HEK293 (cell line): ENCODE results near the gene LRRC7.

Source experiments
- CTCF ChIA-PET: fragments of 350-600 bp; formaldehyde crosslinking; extraction: SDS; loops from one replicate; lab custom pipeline; 2021; ENCODE audit warnings: antibody characterized with exemption; lab: Yijun Ruan, JAX
- POLR2A ChIA-PET: fragments of 300-600 bp; formaldehyde crosslinking; extraction: SDS; loops from one replicate; lab custom pipeline; 2020; ENCODE audit warnings: antibody characterized with exemption, inconsistent platforms; lab: Yijun Ruan, JAX
- H3K27ac ChIP-seq: fragments of 200-500 bp; sonication (Bioruptor generic); 2 replicates; pipeline ENCODE4 v1.5.1; 2014; ENCODE audit warnings: low read depth, low read length, control low read depth, inconsistent platforms; ENCODE audit errors: extremely low read depth
- H3K36me3 ChIP-seq, 2 experiments: fragments of 200-500 bp in 1 of 2; sonication (Bioruptor generic) in 1 of 2; 1 replicate in 1 of 2; 2 replicates in 1 of 2; pipeline ENCODE4 v1.5.1; 2014 to 2017; ENCODE audit warnings: inconsistent platforms in 2 of 2, low read length in 2 of 2; ENCODE audit not compliant: control insufficient read depth in 2 of 2, insufficient read depth in 1 of 2
- H3K4me1 ChIP-seq: fragments of 200-500 bp; sonication (Bioruptor generic); 2 replicates; pipeline ENCODE4 v1.5.1; 2014; ENCODE audit warnings: mild to moderate bottlenecking, low read length, inconsistent platforms; ENCODE audit not compliant: control insufficient read depth, insufficient read depth
- H3K4me3 ChIP-seq: 2 replicates; pipeline ENCODE4 v1.5.1; 2011; ENCODE audit warnings: low read depth, mild to moderate bottlenecking, control low read depth, low read length, moderate library complexity
- H3K9me3 ChIP-seq: fragments of 200-500 bp; sonication (Bioruptor generic); 2 replicates; pipeline ENCODE4 v1.5.1; 2014; ENCODE audit warnings: low read depth, low read length, inconsistent platforms; ENCODE audit not compliant: control insufficient read depth, insufficient read depth
- ATF2 ChIP-seq: fragments of 450-650 bp; formaldehyde crosslinking; IDR thresholded peaks from 2 replicates; pipeline ENCODE4 v1.5.1; 2016; ENCODE audit warnings: missing biosample characterization, missing genetic modification characterization, low read depth
- BCL11B ChIP-seq: fragments of 450-650 bp; formaldehyde crosslinking; IDR thresholded peaks from 2 replicates; pipeline ENCODE4 v1.5.1; 2016; ENCODE audit warnings: low read depth, missing biosample characterization, missing genetic modification characterization
- CTCF ChIP-seq: fragments of 450-650 bp; formaldehyde crosslinking; IDR thresholded peaks from 2 replicates; pipeline ENCODE4 v1.5.1; 2016; ENCODE audit warnings: missing biosample characterization, missing genetic modification characterization
- FEZF1 ChIP-seq: fragments of 450-650 bp; formaldehyde crosslinking; IDR thresholded peaks from 2 replicates; pipeline ENCODE4 v1.5.1; 2016; ENCODE audit warnings: missing biosample characterization, missing genetic modification characterization
- GLIS2 ChIP-seq: fragments of 450-650 bp; formaldehyde crosslinking; IDR thresholded peaks from 2 replicates; pipeline ENCODE4 v1.5.1; 2016; ENCODE audit warnings: missing biosample characterization, missing genetic modification characterization
- HOXD13 ChIP-seq: sonication (generic); formaldehyde crosslinking; IDR thresholded peaks from 2 replicates; pipeline ENCODE4 v1.8.0; 2022; ENCODE audit warnings: missing genetic modification reagents, borderline replicate concordance
- MZF1 ChIP-seq: fragments of 450-650 bp; formaldehyde crosslinking; IDR thresholded peaks from 2 replicates; pipeline ENCODE4 v1.5.1; 2017; ENCODE audit warnings: missing biosample characterization, missing genetic modification characterization, borderline replicate concordance
- PRDM10 ChIP-seq: fragments of 450-650 bp; formaldehyde crosslinking; IDR thresholded peaks from 2 replicates; pipeline ENCODE4 v1.5.1; 2016; ENCODE audit warnings: missing biosample characterization, missing genetic modification characterization
- PRDM2 ChIP-seq: fragments of 450-650 bp; formaldehyde crosslinking; IDR thresholded peaks from 2 replicates; pipeline ENCODE4 v1.5.1; 2016; ENCODE audit warnings: missing biosample characterization, missing genetic modification characterization, borderline replicate concordance
- ZFP3 ChIP-seq: fragments of 450-650 bp; formaldehyde crosslinking; IDR thresholded peaks from 2 replicates; pipeline ENCODE4 v1.5.1; 2016; ENCODE audit warnings: low read depth, missing biosample characterization, missing genetic modification characterization
- ZNF132 ChIP-seq: fragments of 450-650 bp; formaldehyde crosslinking; IDR thresholded peaks from 2 replicates; pipeline ENCODE4 v1.5.1; 2017; ENCODE audit warnings: missing biosample characterization, missing genetic modification characterization, borderline replicate concordance
- ZNF138 ChIP-seq: fragments of 450-650 bp; formaldehyde crosslinking; IDR thresholded peaks from 2 replicates; pipeline ENCODE4 v1.5.1; 2016; ENCODE audit warnings: missing biosample characterization, missing genetic modification characterization, borderline replicate concordance
- ZNF140 ChIP-seq: fragments of 450-650 bp; formaldehyde crosslinking; IDR thresholded peaks from 2 replicates; pipeline ENCODE4 v1.5.1; 2016; ENCODE audit warnings: missing biosample characterization, missing genetic modification characterization
- ZNF175 ChIP-seq: fragments of 450-650 bp; formaldehyde crosslinking; IDR thresholded peaks from 2 replicates; pipeline ENCODE4 v1.5.1; 2016; ENCODE audit warnings: missing biosample characterization, missing genetic modification characterization
- ZNF184 ChIP-seq: fragments of 450-650 bp; IDR thresholded peaks from 2 replicates; pipeline ENCODE4 v1.5.1; 2018; ENCODE audit warnings: missing biosample characterization, mild to moderate bottlenecking, missing genetic modification characterization
- ZNF214 ChIP-seq: fragments of 450-650 bp; formaldehyde crosslinking; IDR thresholded peaks from 2 replicates; pipeline ENCODE4 v1.5.1; 2017; ENCODE audit warnings: missing biosample characterization, mild to moderate bottlenecking, missing genetic modification characterization, borderline replicate concordance
- ZNF23 ChIP-seq: fragments of 450-650 bp; formaldehyde crosslinking; IDR thresholded peaks from 2 replicates; pipeline ENCODE4 v1.5.1; 2016; ENCODE audit warnings: missing biosample characterization, missing genetic modification characterization, borderline replicate concordance
- ZNF366 ChIP-seq: fragments of 450-650 bp; formaldehyde crosslinking; conservative IDR thresholded peaks from 2 replicates; pipeline ENCODE4 v1.5.1; 2016; ENCODE audit warnings: missing biosample characterization, missing genetic modification characterization
- ZNF529 ChIP-seq: fragments of 450-650 bp; formaldehyde crosslinking; IDR thresholded peaks from 2 replicates; pipeline ENCODE4 v1.5.1; 2017; ENCODE audit warnings: missing genetic modification characterization, missing biosample characterization; ENCODE audit not compliant: insufficient replicate concordance
- ZNF548 ChIP-seq: fragments of 450-650 bp; formaldehyde crosslinking; IDR thresholded peaks from 2 replicates; pipeline ENCODE4 v1.5.1; 2016; ENCODE audit warnings: missing biosample characterization, missing genetic modification characterization
- ZNF560 ChIP-seq: fragments of 450-650 bp; formaldehyde crosslinking; IDR thresholded peaks from 2 replicates; pipeline ENCODE4 v1.5.1; 2017; ENCODE audit warnings: missing biosample characterization, missing genetic modification characterization, borderline replicate concordance
- ZNF621 ChIP-seq: fragments of 450-650 bp; formaldehyde crosslinking; IDR thresholded peaks from 2 replicates; pipeline ENCODE4 v1.5.1; 2017; ENCODE audit warnings: missing biosample characterization, missing genetic modification characterization
- ZNF677 ChIP-seq: fragments of 450-650 bp; IDR thresholded peaks from 2 replicates; pipeline ENCODE4 v1.5.0; 2018; ENCODE audit warnings: missing biosample characterization, mild to moderate bottlenecking, missing genetic modification characterization, moderate library complexity
- ZNF707 ChIP-seq: fragments of 450-650 bp; formaldehyde crosslinking; IDR thresholded peaks from 2 replicates; pipeline ENCODE4 v1.5.1; 2016; ENCODE audit warnings: missing biosample characterization, missing genetic modification characterization

The LRRC7 gene

GRCh38 chr1:69861641-69862040 lies 293.9 kb downstream of the LRRC7 start:
- no peaks in the 10 kb centered on the region for H3K36me3 ChIP-seq
- TF ChIP-seq BCL11B (tag by site-specific recombination) = no peak
- no peak for TF ChIP-seq ZNF529 (tag by site-specific recombination)
- no peak for TF ChIP-seq HOXD13 (CRISPR knock-in tag)
- TF ChIP-seq FEZF1 (tag by site-specific recombination) = no peak
- TF ChIP-seq ZNF707 (tag by site-specific recombination) = no peak
- TF ChIP-seq MZF1 (tag by site-specific recombination) = no peak
- TF ChIP-seq ZNF548 (tag by site-specific recombination) = no peak
- no peak for TF ChIP-seq ZNF138 (tag by site-specific recombination)
- no peak for TF ChIP-seq ZNF132 (tag by site-specific recombination)
- TF ChIP-seq ATF2 = no peak
- TF ChIP-seq ZNF560 (tag by site-specific recombination) = no peak
- no peak for TF ChIP-seq ZNF366 (tag by site-specific recombination)
- no peak for TF ChIP-seq ZNF621
- TF ChIP-seq, all 188 proteins: peak for 0
- POLR2A ChIA-PET = no interaction called here
- Histone ChIP-seq H3K9me3 (no peaks in the 10 kb centered on the region), H3K27ac (no peak overlapping the region), H3K4me1 (no peaks in the 10 kb centered on the region), H3K4me3 (no peak overlapping the region)
- CTCF ChIA-PET = no interaction called here

GRCh38 chr1:69862906-69863305 lies 295.2 kb downstream of the LRRC7 start:
- Histone ChIP-seq H3K4me1 (no peaks in the 10 kb centered on the region), H3K36me3 (no peaks in the 10 kb centered on the region), H3K27ac (no peak overlapping the region), H3K4me3 (no peak overlapping the region), H3K9me3 (no peaks in the 10 kb centered on the region)
- ChIA-PET CTCF (no interaction called here), POLR2A (no interaction called here)
- TF ChIP-seq GLIS2 (tag by site-specific recombination) (no peak), ZNF677 (tag by site-specific recombination) (no peak), ZNF184 (tag by site-specific recombination) (no peak), ZNF23 (tag by site-specific recombination) (no peak), PRDM2 (tag by site-specific recombination) (no peak), PRDM10 (tag by site-specific recombination) (no peak), ZFP3 (tag by site-specific recombination) (no peak), ZNF140 (tag by site-specific recombination) (no peak), ZNF175 (tag by site-specific recombination) (no peak), CTCF (tag by site-specific recombination) (no peak), ZNF214 (tag by site-specific recombination) (no peak)
